ENCODE measurements around the gene C1D.
"Not testable (repeated sequence)": the region's sequence is repeated elsewhere in the genome, so short reads cannot be mapped to it uniquely, and the experiment has no call there.

The C1D gene

GRCh38 chr2:68088940-68089339 lies 26.1 kb upstream of the C1D start:
- H3K27ac ChIP-seq: no peak overlapping the region
- TF ChIP-seq, protein P1, sequence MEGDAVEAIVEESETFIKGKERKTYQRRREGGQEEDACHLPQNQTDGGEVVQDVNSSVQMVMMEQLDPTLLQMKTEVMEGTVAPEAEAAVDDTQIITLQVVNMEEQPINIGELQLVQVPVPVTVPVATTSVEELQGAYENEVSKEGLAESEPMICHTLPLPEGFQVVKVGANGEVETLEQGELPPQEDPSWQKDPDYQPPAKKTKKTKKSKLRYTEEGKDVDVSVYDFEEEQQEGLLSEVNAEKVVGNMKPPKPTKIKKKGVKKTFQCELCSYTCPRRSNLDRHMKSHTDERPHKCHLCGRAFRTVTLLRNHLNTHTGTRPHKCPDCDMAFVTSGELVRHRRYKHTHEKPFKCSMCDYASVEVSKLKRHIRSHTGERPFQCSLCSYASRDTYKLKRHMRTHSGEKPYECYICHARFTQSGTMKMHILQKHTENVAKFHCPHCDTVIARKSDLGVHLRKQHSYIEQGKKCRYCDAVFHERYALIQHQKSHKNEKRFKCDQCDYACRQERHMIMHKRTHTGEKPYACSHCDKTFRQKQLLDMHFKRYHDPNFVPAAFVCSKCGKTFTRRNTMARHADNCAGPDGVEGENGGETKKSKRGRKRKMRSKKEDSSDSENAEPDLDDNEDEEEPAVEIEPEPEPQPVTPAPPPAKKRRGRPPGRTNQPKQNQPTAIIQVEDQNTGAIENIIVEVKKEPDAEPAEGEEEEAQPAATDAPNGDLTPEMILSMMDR (IDR thresholded peaks at IDR 0.05): no peak
- no peak for TF ChIP-seq ZFX (IDR thresholded peaks at IDR 0.05; ENCODE audit: borderline replicate concordance)

GRCh38 chr2:68086166-68086565 lies 23.4 kb upstream of the C1D start:
- no peak overlapping the region for H3K27ac ChIP-seq
- TF ChIP-seq ZFX (IDR thresholded peaks at IDR 0.05; ENCODE audit: borderline replicate concordance): no peak
- TF ChIP-seq, protein P1 (IDR thresholded peaks at IDR 0.05): no peak

GRCh38 chr2:68083346-68083745 lies 20.5 kb upstream of the C1D start:
- H3K27ac ChIP-seq: no peak overlapping the region
- TF ChIP-seq ZFX (IDR thresholded peaks at IDR 0.05; ENCODE audit: borderline replicate concordance): no peak
- TF ChIP-seq, protein P1 (IDR thresholded peaks at IDR 0.05): no peak

DNA sequence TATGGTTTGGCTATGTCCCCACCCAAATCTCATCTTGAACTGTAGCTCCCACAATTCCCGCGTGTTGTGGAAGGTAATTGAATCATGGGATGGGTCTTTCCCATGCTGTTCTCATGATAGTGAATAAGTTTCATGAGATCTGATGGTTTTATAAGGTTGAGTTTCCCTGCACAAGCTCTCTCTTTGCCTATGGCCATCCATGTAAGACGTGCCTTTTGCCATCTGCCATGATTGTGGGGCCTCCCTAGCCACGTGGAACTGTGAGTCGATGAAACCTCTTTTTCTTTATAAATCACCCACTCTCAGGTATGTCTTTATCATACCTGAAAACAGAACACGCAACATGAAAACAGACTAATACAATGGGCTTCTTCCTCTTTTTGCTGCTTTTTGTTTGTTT lies 11.2 kb upstream of the C1D start:
- TF ChIP-seq, protein P1 (IDR thresholded peaks at IDR 0.05): no peak
- no peak for TF ChIP-seq ZFX (IDR thresholded peaks at IDR 0.05; ENCODE audit: borderline replicate concordance)
- H3K27ac ChIP-seq: no peak overlapping the region

GRCh38 chr2:68063797-68064646 lies 1.2 kb upstream of the C1D start:
- not testable (repeated sequence) for H3K27ac ChIP-seq

DNA sequence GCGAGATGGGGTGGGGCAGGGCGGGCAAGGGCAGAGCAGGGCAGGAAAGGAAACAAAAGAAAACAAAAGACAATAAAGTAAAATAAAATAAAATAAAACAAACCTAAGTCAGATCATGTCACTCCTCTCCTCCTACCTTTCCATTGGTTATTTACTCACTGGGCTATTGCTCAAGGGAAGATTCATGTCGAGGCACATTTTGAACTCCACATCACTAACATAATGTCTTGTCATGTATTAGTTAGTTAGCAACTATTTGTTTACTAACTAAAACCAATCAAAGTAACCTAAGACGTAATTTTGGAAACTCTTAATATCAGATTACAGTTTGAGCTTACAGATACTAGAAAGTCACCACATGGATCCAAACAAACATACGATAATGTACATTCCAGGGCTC lies 2.2 kb downstream of the C1D start:
- H3K27ac ChIP-seq: no peak overlapping the region
- TF ChIP-seq ZFX (IDR thresholded peaks at IDR 0.05; ENCODE audit: borderline replicate concordance): no peak
- TF ChIP-seq, protein P1 (IDR thresholded peaks at IDR 0.05): no peak

GRCh38 chr2:68059784-68060525 lies 2.8 kb downstream of the C1D start:
- no peak overlapping the region for H3K27ac ChIP-seq
- TF ChIP-seq, protein P1 (IDR thresholded peaks at IDR 0.05): no peak
- no peak for TF ChIP-seq ZFX (IDR thresholded peaks at IDR 0.05; ENCODE audit: borderline replicate concordance)

Measured in 22Rv1 (cell line).